WTC11 (cell line): Measurements from ENCODE around the gene FMO4. TPM values are rescaled to one million over a fixed set of nuclear protein-coding genes. Genes with fewer than 3 reads are reported as not detected.

Experiments used
- ATAC-seq: fragments of 200-7000 bp; cut with Tn5 transposase; 2 replicates; pipeline ENCODE4 v1.10.0; 2021; ENCODE audit warnings: mild to moderate bottlenecking, moderate library complexity
- CTCF ChIA-PET: fragments of 300-600 bp; sonication (Branson Sonifier 250); formaldehyde crosslinking; loops from one replicate; lab custom pipeline; 2021; ENCODE audit warnings: antibody characterized with exemption; lab: Charles Lee
- POLR2A ChIA-PET: fragments of 350-600 bp; sonication (Branson Sonifier 250); formaldehyde crosslinking; loops from one replicate; lab custom pipeline; 2021; ENCODE audit warnings: antibody characterized with exemption; lab: Charles Lee
- DNase-seq: peaks from one replicate; pipeline ENCODE4 v3.0.0; 2021; ENCODE audit warnings: low spot score
- H3K27ac Mint-ChIP-seq: 2 replicates; pipeline ENCODE4 v1.8.0; 2021; ENCODE audit warnings: mixed read lengths
- H3K27me3 Mint-ChIP-seq: 2 replicates; pipeline ENCODE4 v1.8.0; 2021; ENCODE audit warnings: low read depth, mild to moderate bottlenecking, moderate library complexity, mixed read lengths
- H3K36me3 Mint-ChIP-seq: 2 replicates; pipeline ENCODE4 v1.8.0; 2021; ENCODE audit warnings: mixed read lengths
- H3K4me1 Mint-ChIP-seq: 2 replicates; pipeline ENCODE4 v1.8.0; 2022; ENCODE audit warnings: mixed read lengths
- H3K4me3 Mint-ChIP-seq: 2 replicates; pipeline ENCODE4 v1.8.0; 2021; ENCODE audit warnings: mild to moderate bottlenecking, moderate library complexity, mixed read lengths
- H3K9me3 Mint-ChIP-seq: 2 replicates; pipeline ENCODE4 v1.8.0; 2021; ENCODE audit warnings: mixed read lengths
- AFF4 ChIP-seq: sonication (generic); formaldehyde crosslinking; IDR thresholded peaks from 2 replicates; pipeline ENCODE4 v1.8.1; 2023; ENCODE audit warnings: mild to moderate bottlenecking, missing genetic modification reagents, borderline replicate concordance
- ATF1 ChIP-seq: sonication (generic); formaldehyde crosslinking; IDR thresholded peaks from 2 replicates; pipeline ENCODE4 v1.8.1; 2023; ENCODE audit warnings: mild to moderate bottlenecking, moderate library complexity, missing genetic modification reagents
- ELF4 ChIP-seq: sonication (generic); formaldehyde crosslinking; IDR thresholded peaks from 2 replicates; pipeline ENCODE4 v1.8.1; 2022; ENCODE audit warnings: low read depth, mild to moderate bottlenecking, moderate library complexity, missing genetic modification reagents
- FOXJ3 ChIP-seq: sonication (generic); formaldehyde crosslinking; IDR thresholded peaks from 2 replicates; pipeline ENCODE4 v1.9.0; 2021; ENCODE audit warnings: missing genetic modification reagents, mild to moderate bottlenecking, borderline replicate concordance
- FOXK1 ChIP-seq: sonication (generic); formaldehyde crosslinking; IDR thresholded peaks from 2 replicates; pipeline ENCODE4 v1.8.0; 2022; ENCODE audit warnings: mild to moderate bottlenecking, moderate library complexity, missing genetic modification reagents
- IRF2 ChIP-seq: sonication (generic); formaldehyde crosslinking; IDR thresholded peaks from 2 replicates; pipeline ENCODE4 v1.8.0; 2022; ENCODE audit warnings: low read depth, missing genetic modification reagents, borderline replicate concordance
- JUN ChIP-seq: sonication (generic); formaldehyde crosslinking; IDR thresholded peaks from 2 replicates; pipeline ENCODE4 v1.8.0; 2023; ENCODE audit warnings: mild to moderate bottlenecking, missing genetic modification reagents
- KAT7 ChIP-seq: sonication (generic); formaldehyde crosslinking; IDR thresholded peaks from 2 replicates; pipeline ENCODE4 v1.8.1; 2023; ENCODE audit warnings: missing genetic modification reagents, mild to moderate bottlenecking, borderline replicate concordance
- MYBL2 ChIP-seq: sonication (generic); formaldehyde crosslinking; IDR thresholded peaks from 2 replicates; pipeline ENCODE4 v1.8.1; 2023; ENCODE audit warnings: mild to moderate bottlenecking, moderate library complexity, missing genetic modification reagents
- NR1H2 ChIP-seq: sonication (generic); formaldehyde crosslinking; IDR thresholded peaks from 2 replicates; pipeline ENCODE4 v1.9.0; 2021; ENCODE audit warnings: mild to moderate bottlenecking, moderate library complexity, missing genetic modification reagents
- NR2C2 ChIP-seq: sonication (generic); formaldehyde crosslinking; IDR thresholded peaks from 2 replicates; pipeline ENCODE4 v1.8.0; 2022; ENCODE audit warnings: mild to moderate bottlenecking, missing genetic modification reagents
- USF1 ChIP-seq: sonication (generic); formaldehyde crosslinking; IDR thresholded peaks from 2 replicates; pipeline ENCODE4 v1.8.0; 2022; ENCODE audit warnings: mild to moderate bottlenecking, missing genetic modification reagents
- USF2 ChIP-seq: sonication (generic); formaldehyde crosslinking; IDR thresholded peaks from 2 replicates; pipeline ENCODE4 v1.8.1; 2023; ENCODE audit warnings: mild to moderate bottlenecking, missing genetic modification reagents, moderate library complexity
- total RNA-seq: library from RNA; stranded (reverse); gene quantifications from 3 replicates; pipeline ENCODE4 v1.2.3, GENCODE V29; 2021
- TF ChIP-seq, protein P1 (sequence below): sonication (generic); formaldehyde crosslinking; IDR thresholded peaks from 2 replicates; pipeline ENCODE4 v1.8.0; 2023; ENCODE audit warnings: missing genetic modification reagents

Gene FMO4
- total RNA-seq, 1 experiment from 2014 or later, result 1.8 TPM

DNA sequence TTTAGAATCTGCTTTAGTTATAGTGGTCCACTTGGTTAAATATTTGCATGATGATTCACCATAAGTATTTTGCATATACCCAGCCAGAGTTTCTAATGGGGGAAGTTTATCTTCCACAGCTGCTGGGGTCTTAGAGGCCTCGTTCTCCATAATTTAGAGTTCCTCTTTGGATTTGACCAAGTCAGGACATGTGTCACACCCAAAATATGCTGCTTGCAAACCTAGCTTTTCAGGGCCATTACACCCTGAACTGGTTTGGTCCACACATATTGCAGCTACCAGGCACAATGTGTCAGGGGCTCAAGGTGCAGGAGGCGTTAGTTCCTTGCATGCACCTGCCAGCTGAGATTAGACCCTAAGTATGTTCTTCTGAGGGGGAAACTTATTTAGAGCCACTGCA is 17.1 kb upstream of the FMO4 start (continued):
- TF ChIP-seq AFF4 (CRISPR knock-in tag) (no peak), FOXJ3 (CRISPR knock-in tag) (no peak), ELF4 (CRISPR knock-in tag) (no peak), KAT7 (CRISPR knock-in tag) (no peak), IRF2 (CRISPR knock-in tag) (no peak), NR1H2 (CRISPR knock-in tag) (no peak), ATF1 (CRISPR knock-in tag) (no peak)
- TF ChIP-seq, protein P1, sequence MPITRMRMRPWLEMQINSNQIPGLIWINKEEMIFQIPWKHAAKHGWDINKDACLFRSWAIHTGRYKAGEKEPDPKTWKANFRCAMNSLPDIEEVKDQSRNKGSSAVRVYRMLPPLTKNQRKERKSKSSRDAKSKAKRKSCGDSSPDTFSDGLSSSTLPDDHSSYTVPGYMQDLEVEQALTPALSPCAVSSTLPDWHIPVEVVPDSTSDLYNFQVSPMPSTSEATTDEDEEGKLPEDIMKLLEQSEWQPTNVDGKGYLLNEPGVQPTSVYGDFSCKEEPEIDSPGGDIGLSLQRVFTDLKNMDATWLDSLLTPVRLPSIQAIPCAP (CRISPR knock-in tag), result no peak

- peak overlapping the region; percentile 26; the same call in 1 of the 2 replicates for H3K4me3 Mint-ChIP-seq
- peak overlapping the region; percentile 97 for H3K27ac Mint-ChIP-seq
- CTCF ChIA-PET, result interaction anchor here (1.5 to 5.4 kb wide), 4 partner anchors 15 to 187 kb away, joined by 4 to 43 read pairs (median 8); partner anchors contain the start of genes FMO4 and PRRC2C
- peaks cover 23% of the 10 kb centered on the region for H3K36me3 Mint-ChIP-seq
- POLR2A ChIA-PET, result interaction anchor here (1.1 kb wide), 1 partner anchor 15 kb away, joined by 3 read pairs; the partner anchor contains the start of gene FMO4
- TF ChIP-seq FOXK1 (CRISPR knock-in tag) (peak; percentile 6; the same call in 1 of the 2 replicates), NR2C2 (no peak), USF2 (CRISPR knock-in tag) (0 out of 2 replicates have a peak, but pooled peaks have one; percentile 13), MYBL2 (CRISPR knock-in tag) (0 out of 2 replicates have a peak, but pooled peaks have one; percentile 15)
- peaks cover 22% of the 10 kb centered on the region for H3K9me3 Mint-ChIP-seq
- peak; percentile 23 for DNase-seq
- H3K27me3 Mint-ChIP-seq, result no peaks in the 10 kb centered on the region
- H3K4me1 Mint-ChIP-seq, result peaks cover 74% of the 10 kb centered on the region
- ATAC-seq, result peak; percentile 73
Observed at GRCh38 chr1:171298696-171299095, 15.3 kb upstream of the FMO4 start.

- TF ChIP-seq USF1 (CRISPR knock-in tag), result peak; percentile 57; the same call in 1 of the 2 replicates
- TF ChIP-seq JUN, result no peak
- peak; percentile 60 for TF ChIP-seq USF2 (CRISPR knock-in tag)
- peaks cover 25% of the 10 kb centered on the region for H3K9me3 Mint-ChIP-seq
- ATAC-seq (no peak), DNase-seq (no peak)
- H3K4me1 Mint-ChIP-seq, result peaks cover 72% of the 10 kb centered on the region
- peaks cover 23% of the 10 kb centered on the region for H3K36me3 Mint-ChIP-seq
- H3K27me3 Mint-ChIP-seq, result no peaks in the 10 kb centered on the region
- ChIA-PET CTCF (interaction anchor here (1.5 to 5.4 kb wide), 3 partner anchors 14 to 186 kb away, joined by 4 to 43 read pairs (median 6); partner anchors contain the start of genes FMO4 and PRRC2C), POLR2A (interaction anchor here (1.1 kb wide), 1 partner anchor 14 kb away, joined by 3 read pairs; the partner anchor contains the start of gene FMO4)
- peak overlapping the region; percentile 97 for H3K27ac Mint-ChIP-seq
- no peak overlapping the region for H3K4me3 Mint-ChIP-seq
Observed at GRCh38 chr1:171299342-171299741, 14.6 kb upstream of the FMO4 start.
